ENCODE results near the gene RAPGEF1. TPM values are rescaled to one million over a fixed set of nuclear protein-coding genes. Genes with fewer than 3 reads are reported as not detected.

The RAPGEF1 gene
- polyA plus RNA-seq, 2 donors: 9.0 to 11.0 TPM

GRCh38 chr9:131650254-131650653 is 89.6 kb downstream of the RAPGEF1 start:
- Histone ChIP-seq H3K27ac (ENCODE audit: low read depth in 2 of 2, low read length in 1 of 2) (no peak overlapping the region), H3K4me3 (ENCODE audit: low read depth in 1 of 2, low read length in 2 of 2) (no peak overlapping the region), H3K9me3 (ENCODE audit: control insufficient read depth in 2 of 2, insufficient read depth in 1 of 2, low read depth in 1 of 2, low read length in 1 of 2) (no peaks in the 10 kb centered on the region), H3K36me3 (ENCODE audit: control insufficient read depth in 2 of 2, insufficient read depth in 2 of 2, low read length in 1 of 2) (peaks cover 2 to 4% of the 10 kb centered on the region in 2 donors), H3K27me3 (ENCODE audit: control insufficient read depth in 1 of 2, insufficient read depth in 2 of 2, low read length in 2 of 2) (no peaks in the 10 kb centered on the region), H3K4me1 (ENCODE audit: control insufficient read depth in 2 of 2, insufficient read depth in 2 of 2, low read length in 1 of 2) (no peaks in the 10 kb centered on the region)
- WGBS, 2 donors: 62 to 76% methylated on average over 4 of the region's 4 CpGs

- no peaks in the 10 kb centered on the region for H3K9me3 ChIP-seq (ENCODE audit: control insufficient read depth in 2 of 2, insufficient read depth in 1 of 2, low read depth in 1 of 2, low read length in 1 of 2)
- peaks cover 2 to 4% of the 10 kb centered on the region in 2 donors for H3K36me3 ChIP-seq (ENCODE audit: control insufficient read depth in 2 of 2, insufficient read depth in 2 of 2, low read length in 1 of 2)
- H3K4me3 ChIP-seq (ENCODE audit: low read depth in 1 of 2, low read length in 2 of 2): no peak overlapping the region
- no peaks in the 10 kb centered on the region for H3K27me3 ChIP-seq (ENCODE audit: control insufficient read depth in 1 of 2, insufficient read depth in 2 of 2, low read length in 2 of 2)
- 94 to 97% methylated on average over 6 of the region's 6 CpGs for WGBS, 2 donors
- no peak overlapping the region for H3K27ac ChIP-seq (ENCODE audit: low read depth in 2 of 2, low read length in 1 of 2)
- no peaks in the 10 kb centered on the region for H3K4me1 ChIP-seq (ENCODE audit: control insufficient read depth in 2 of 2, insufficient read depth in 2 of 2, low read length in 1 of 2)
These were observed 90.2 kb downstream of the RAPGEF1 start for GRCh38 chr9:131649646-131650045.

- Histone ChIP-seq H3K36me3 (ENCODE audit: control insufficient read depth in 2 of 2, insufficient read depth in 2 of 2, low read length in 1 of 2) (peaks cover 6 to 10% of the 10 kb centered on the region in 2 donors), H3K4me1 (ENCODE audit: control insufficient read depth in 2 of 2, insufficient read depth in 2 of 2, low read length in 1 of 2) (peaks cover 0 to 2% of the 10 kb centered on the region in 2 donors), H3K9me3 (ENCODE audit: control insufficient read depth in 2 of 2, insufficient read depth in 1 of 2, low read depth in 1 of 2, low read length in 1 of 2) (no peaks in the 10 kb centered on the region), H3K27ac (ENCODE audit: low read depth in 2 of 2, low read length in 1 of 2) (no peak overlapping the region), H3K4me3 (ENCODE audit: low read depth in 1 of 2, low read length in 2 of 2) (no peak overlapping the region), H3K27me3 (ENCODE audit: control insufficient read depth in 1 of 2, insufficient read depth in 2 of 2, low read length in 2 of 2) (no peaks in the 10 kb centered on the region)
- WGBS, 2 donors: 74 to 80% methylated on average over 13 of the region's 13 CpGs
These were observed 94.6 kb downstream of the RAPGEF1 start for GRCh38 chr9:131645078-131645776.

- H3K4me3 ChIP-seq (ENCODE audit: low read depth in 1 of 2, low read length in 2 of 2): no peak overlapping the region
- peaks cover 8 to 15% of the 10 kb centered on the region in 2 donors for H3K36me3 ChIP-seq (ENCODE audit: control insufficient read depth in 2 of 2, insufficient read depth in 2 of 2, low read length in 1 of 2)
- H3K27ac ChIP-seq (ENCODE audit: low read depth in 2 of 2, low read length in 1 of 2): no peak overlapping the region
- peaks cover 0 to 2% of the 10 kb centered on the region in 2 donors for H3K4me1 ChIP-seq (ENCODE audit: control insufficient read depth in 2 of 2, insufficient read depth in 2 of 2, low read length in 1 of 2)
- no peaks in the 10 kb centered on the region for H3K27me3 ChIP-seq (ENCODE audit: control insufficient read depth in 1 of 2, insufficient read depth in 2 of 2, low read length in 2 of 2)
- H3K9me3 ChIP-seq (ENCODE audit: control insufficient read depth in 2 of 2, insufficient read depth in 1 of 2, low read depth in 1 of 2, low read length in 1 of 2): no peaks in the 10 kb centered on the region
- WGBS, 2 donors: 86 to 87% methylated on average over 13 of the region's 13 CpGs
These were observed 97.3 kb downstream of the RAPGEF1 start for GRCh38 chr9:131642496-131643083.

DNA sequence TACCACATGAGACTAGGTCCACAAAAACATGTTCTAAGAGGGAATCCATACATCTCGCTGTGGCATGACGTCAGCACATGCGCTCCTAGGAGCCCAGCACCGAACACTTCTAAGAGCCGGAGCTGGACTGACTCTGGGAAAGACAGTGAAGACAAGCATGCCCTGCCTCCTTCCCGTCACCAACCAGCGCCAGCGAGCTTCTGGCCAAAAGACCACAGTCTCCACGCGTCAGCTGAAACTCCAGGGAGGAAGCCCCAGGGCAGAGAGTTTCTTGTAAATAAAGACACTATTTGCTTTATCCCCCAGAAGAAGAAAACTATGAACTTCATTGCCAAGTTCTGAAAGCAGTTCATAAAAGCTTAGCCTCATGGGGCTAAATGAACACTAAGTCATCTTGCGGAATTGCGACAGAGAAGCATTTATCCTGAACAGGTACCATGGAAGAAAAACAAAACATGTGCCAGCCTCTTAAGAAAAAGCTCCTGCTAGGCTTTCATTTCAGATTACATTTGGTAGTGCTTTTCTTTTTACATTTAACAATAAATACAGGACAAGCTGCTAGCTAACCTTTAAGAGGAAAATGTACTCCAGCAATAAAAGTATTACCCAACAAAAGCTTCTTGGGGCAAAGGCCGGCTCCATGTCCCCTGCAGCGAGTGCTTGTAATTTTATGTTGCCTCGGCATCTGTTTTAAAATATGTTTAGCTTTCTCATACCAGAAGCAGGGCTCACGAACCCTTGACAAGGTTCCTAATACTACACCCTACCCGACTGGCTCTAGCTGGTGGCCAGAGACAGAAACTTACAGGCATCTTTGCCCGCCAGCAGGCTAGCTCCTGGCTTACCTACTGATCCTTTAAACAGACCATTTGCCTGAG is 98.0 kb downstream of the RAPGEF1 start:
- Histone ChIP-seq H3K4me1 (ENCODE audit: control insufficient read depth in 2 of 2, insufficient read depth in 2 of 2, low read length in 1 of 2) (peaks cover 0 to 2% of the 10 kb centered on the region in 2 donors), H3K9me3 (ENCODE audit: control insufficient read depth in 2 of 2, insufficient read depth in 1 of 2, low read depth in 1 of 2, low read length in 1 of 2) (no peaks in the 10 kb centered on the region), H3K27me3 (ENCODE audit: control insufficient read depth in 1 of 2, insufficient read depth in 2 of 2, low read length in 2 of 2) (no peaks in the 10 kb centered on the region), H3K4me3 (ENCODE audit: low read depth in 1 of 2, low read length in 2 of 2) (no peak overlapping the region), H3K27ac (ENCODE audit: low read depth in 2 of 2, low read length in 1 of 2) (no peak overlapping the region), H3K36me3 (ENCODE audit: control insufficient read depth in 2 of 2, insufficient read depth in 2 of 2, low read length in 1 of 2) (peaks cover 10 to 15% of the 10 kb centered on the region in 2 donors)
- WGBS, 2 donors: 74 to 77% methylated on average over 18 of the region's 18 CpGs

- no peak overlapping the region for H3K4me3 ChIP-seq (ENCODE audit: low read depth in 1 of 2, low read length in 2 of 2)
- H3K4me1 ChIP-seq (ENCODE audit: control insufficient read depth in 2 of 2, insufficient read depth in 2 of 2, low read length in 1 of 2): peaks cover 0 to 5% of the 10 kb centered on the region in 2 donors
- WGBS, 2 donors: 75 to 82% methylated on average over 11 of the region's 11 CpGs
- H3K27me3 ChIP-seq (ENCODE audit: control insufficient read depth in 1 of 2, insufficient read depth in 2 of 2, low read length in 2 of 2): no peaks in the 10 kb centered on the region
- H3K36me3 ChIP-seq (ENCODE audit: control insufficient read depth in 2 of 2, insufficient read depth in 2 of 2, low read length in 1 of 2): peaks cover 10 to 11% of the 10 kb centered on the region in 2 donors
- no peaks in the 10 kb centered on the region for H3K9me3 ChIP-seq (ENCODE audit: control insufficient read depth in 2 of 2, insufficient read depth in 1 of 2, low read depth in 1 of 2, low read length in 1 of 2)
- H3K27ac ChIP-seq (ENCODE audit: low read depth in 2 of 2, low read length in 1 of 2): no peak overlapping the region
These were observed 99.3 kb downstream of the RAPGEF1 start for GRCh38 chr9:131640438-131641137.

GRCh38 chr9:131639769-131640437 is 100.0 kb downstream of the RAPGEF1 start:
- Histone ChIP-seq H3K27me3 (ENCODE audit: control insufficient read depth in 1 of 2, insufficient read depth in 2 of 2, low read length in 2 of 2) (no peaks in the 10 kb centered on the region), H3K36me3 (ENCODE audit: control insufficient read depth in 2 of 2, insufficient read depth in 2 of 2, low read length in 1 of 2) (peaks cover 8 to 11% of the 10 kb centered on the region in 2 donors), H3K27ac (ENCODE audit: low read depth in 2 of 2, low read length in 1 of 2) (no peak overlapping the region), H3K9me3 (ENCODE audit: control insufficient read depth in 2 of 2, insufficient read depth in 1 of 2, low read depth in 1 of 2, low read length in 1 of 2) (no peaks in the 10 kb centered on the region), H3K4me3 (ENCODE audit: low read depth in 1 of 2, low read length in 2 of 2) (no peak overlapping the region), H3K4me1 (ENCODE audit: control insufficient read depth in 2 of 2, insufficient read depth in 2 of 2, low read length in 1 of 2) (peaks cover 0 to 8% of the 10 kb centered on the region in 2 donors)
- 53 to 65% methylated on average over 9 of the region's 9 CpGs for whole genome bisulfite sequencing, 2 donors

- peaks cover 0 to 8% of the 10 kb centered on the region in 2 donors for H3K4me1 ChIP-seq (ENCODE audit: control insufficient read depth in 2 of 2, insufficient read depth in 2 of 2, low read length in 1 of 2)
- peaks cover 4 to 6% of the 10 kb centered on the region in 2 donors for H3K36me3 ChIP-seq (ENCODE audit: control insufficient read depth in 2 of 2, insufficient read depth in 2 of 2, low read length in 1 of 2)
- WGBS, 2 donors: 79 to 85% methylated on average over 6 of the region's 6 CpGs
- no peaks in the 10 kb centered on the region for H3K9me3 ChIP-seq (ENCODE audit: control insufficient read depth in 2 of 2, insufficient read depth in 1 of 2, low read depth in 1 of 2, low read length in 1 of 2)
- no peak overlapping the region for H3K27ac ChIP-seq (ENCODE audit: low read depth in 2 of 2, low read length in 1 of 2)
- H3K4me3 ChIP-seq (ENCODE audit: low read depth in 1 of 2, low read length in 2 of 2): no peak overlapping the region
- H3K27me3 ChIP-seq (ENCODE audit: control insufficient read depth in 1 of 2, insufficient read depth in 2 of 2, low read length in 2 of 2): no peaks in the 10 kb centered on the region
These were observed 103.3 kb downstream of the RAPGEF1 start for GRCh38 chr9:131636593-131636992.
